Skin epidermis (tissue), 12 donors: Measurements from ENCODE around the gene RAB43.

Source experiments
- H3K27ac ChIP-seq, 21 experiments: fragments of 200-600 bp; sonication (generic) in 11 of 21; one replicate each; pipeline ENCODE4 v1.5.0; 2020; ENCODE audit warnings: mild to moderate bottlenecking in 3 of 21, inconsistent platforms in 2 of 21, moderate library complexity in 2 of 21
- H3K4me3 ChIP-seq, 7 experiments: fragments of 200-600 bp; sonication (generic) in 2 of 7; one replicate each; pipeline ENCODE4 v1.5.0; 2020; ENCODE audit warnings: inconsistent platforms in 2 of 7, mild to moderate bottlenecking in 2 of 7, moderate library complexity in 1 of 7

Gene RAB43

GRCh38 chr3:129046732-129047552, 74.7 kb downstream of the RAB43 start:
- Histone ChIP-seq H3K4me3 (no peak overlapping the region), H3K27ac (no peak overlapping the region)

GRCh38 chr3:129046037-129046731, 75.4 kb downstream of the RAB43 start:
- H3K4me3 ChIP-seq = peak overlapping the region in 6 of 7 experiments; percentile 0 to 29 (median 14)

DNA sequence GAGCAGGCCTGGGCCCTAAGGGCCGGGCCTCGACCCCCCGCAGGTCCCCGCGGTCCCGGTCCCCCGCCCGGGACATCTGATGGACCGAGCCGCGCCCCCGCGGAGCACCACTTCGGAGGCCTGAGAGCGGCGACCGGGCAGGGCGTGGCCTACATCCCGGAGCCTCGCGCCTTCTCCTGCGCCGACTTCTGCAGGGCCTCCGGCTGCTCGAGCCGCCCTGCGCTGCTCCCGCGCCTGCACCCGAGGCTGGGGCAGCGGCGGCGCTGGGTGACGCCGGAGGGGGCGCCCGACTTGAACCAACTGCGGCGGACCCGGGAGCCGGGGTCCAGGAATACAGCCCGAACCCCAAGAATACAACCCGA, 75.9 kb downstream of the RAB43 start:
- Histone ChIP-seq H3K4me3 (peak overlapping the region in 6 of 7 experiments; percentile 0 to 29 (median 14)), H3K27ac (no peak overlapping the region)

More at GRCh38 chr3:129046037-129046731, 75.4 kb downstream of the RAB43 start:
- H3K27ac ChIP-seq = no peak overlapping the region

- no peak overlapping the region for H3K27ac ChIP-seq
- no peak overlapping the region for H3K4me3 ChIP-seq
Measured at GRCh38 chr3:129040579-129041300, 80.9 kb downstream of the RAB43 start.

- Histone ChIP-seq H3K4me3 (no peak overlapping the region), H3K27ac (no peak overlapping the region)
Measured at GRCh38 chr3:129040039-129040336, 81.6 kb downstream of the RAB43 start.

DNA sequence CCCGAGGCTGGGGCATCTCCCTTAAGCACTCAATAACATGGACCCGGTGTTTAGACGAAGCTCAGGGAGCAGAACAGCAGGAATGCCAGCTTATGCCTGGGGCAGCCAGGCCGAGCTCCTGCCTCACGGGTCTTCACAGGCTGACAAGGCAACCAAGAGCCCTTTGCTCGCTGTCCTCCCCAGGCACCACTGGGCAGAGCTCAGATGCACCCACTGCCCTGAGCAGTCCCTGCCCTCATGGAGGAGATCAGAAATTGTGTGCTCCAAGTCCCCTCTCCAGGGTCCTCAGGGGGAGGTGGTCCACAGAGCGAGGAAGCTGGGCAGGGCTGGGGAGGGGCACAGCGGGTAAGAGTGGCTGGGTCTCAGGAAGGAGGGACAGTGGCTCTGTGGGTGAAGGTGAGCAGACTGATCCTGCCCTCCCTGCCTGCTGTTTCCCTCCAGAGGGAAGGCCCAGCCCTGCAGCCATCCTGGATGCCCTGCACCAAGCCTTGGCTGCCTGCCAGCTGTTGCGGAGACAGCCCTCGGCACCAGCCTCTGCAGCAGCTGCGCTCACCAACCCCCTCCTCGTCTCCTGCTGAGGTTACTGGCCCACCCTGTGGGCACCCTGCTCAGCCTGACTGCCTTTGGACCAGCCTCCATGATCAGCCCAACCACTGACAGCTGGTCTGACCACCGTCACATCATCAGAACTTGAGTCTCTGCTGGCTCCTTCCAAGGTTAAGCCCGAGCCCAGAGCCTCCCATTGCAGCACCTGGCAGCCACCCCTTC, 82.1 kb downstream of the RAB43 start:
- H3K27ac ChIP-seq = no peak overlapping the region

DNA sequence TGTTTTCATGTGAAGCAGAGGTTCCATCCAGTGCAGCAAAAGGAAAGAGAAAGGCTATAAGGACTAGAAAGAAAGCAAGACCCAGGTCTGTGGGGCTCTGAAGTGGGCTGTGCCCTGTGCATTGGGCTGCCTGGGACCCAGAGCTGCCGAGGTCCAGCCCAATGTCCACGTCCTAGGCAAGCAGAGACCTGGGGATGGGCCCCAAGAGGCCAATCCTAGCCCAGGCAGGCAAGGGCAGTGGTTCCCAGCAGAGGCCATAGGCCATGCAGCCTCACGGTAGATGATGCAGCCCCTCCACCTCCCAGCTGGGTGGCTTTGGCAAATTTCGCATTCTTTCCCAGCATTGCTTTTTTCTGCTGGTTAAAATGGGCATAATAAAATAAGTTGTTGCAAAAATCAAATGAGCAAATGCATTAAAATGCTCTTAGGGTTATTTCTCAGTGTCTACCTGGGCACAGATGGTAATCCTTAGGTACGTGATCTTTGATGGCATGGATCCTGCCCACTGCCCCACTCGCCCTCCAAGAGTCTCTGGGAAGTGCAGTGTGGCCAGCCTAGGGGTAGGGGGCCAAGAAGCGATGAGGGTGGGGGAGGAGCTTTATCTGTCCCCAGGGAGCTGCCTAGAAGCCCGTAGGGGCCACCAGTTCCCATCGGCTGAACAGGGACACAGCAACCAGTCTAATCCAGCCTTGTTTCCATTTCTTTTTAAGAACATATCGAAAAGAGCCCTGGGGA, 83.3 kb downstream of the RAB43 start:
- Histone ChIP-seq H3K4me3 (no peak overlapping the region), H3K27ac (no peak overlapping the region)

More for the DNA sequence above, 82.1 kb downstream of the RAB43 start:
- no peak overlapping the region for H3K4me3 ChIP-seq
